Ovary (tissue), 3 donors: ENCODE measurements around the gene MEGF10.

Experiments
- CTCF ChIP-seq, 3 donors: fragments of 450-650 bp in 2 of 3; fragments of 200-600 bp in 1 of 3; IDR thresholded peaks; one replicate each; pipeline versions ENCODE4 v1.5.1 to v1.8.0; 2016 to 2022; ENCODE audit warnings: antibody characterized with exemption in 3 of 3, mild to moderate bottlenecking in 1 of 3
- EP300 ChIP-seq: sonication (generic); formaldehyde crosslinking; IDR thresholded peaks from one replicate; pipeline ENCODE4 v1.6.1; 2017; ENCODE audit warnings: antibody characterized with exemption
- POLR2A ChIP-seq: fragments of 450-650 bp; IDR thresholded peaks from one replicate; pipeline ENCODE4 v1.6.1; 2017; ENCODE audit warnings: antibody characterized with exemption, mild to moderate bottlenecking, moderate library complexity
- donor health status: DM: no; HTN: no; CAD: no.

DNA sequence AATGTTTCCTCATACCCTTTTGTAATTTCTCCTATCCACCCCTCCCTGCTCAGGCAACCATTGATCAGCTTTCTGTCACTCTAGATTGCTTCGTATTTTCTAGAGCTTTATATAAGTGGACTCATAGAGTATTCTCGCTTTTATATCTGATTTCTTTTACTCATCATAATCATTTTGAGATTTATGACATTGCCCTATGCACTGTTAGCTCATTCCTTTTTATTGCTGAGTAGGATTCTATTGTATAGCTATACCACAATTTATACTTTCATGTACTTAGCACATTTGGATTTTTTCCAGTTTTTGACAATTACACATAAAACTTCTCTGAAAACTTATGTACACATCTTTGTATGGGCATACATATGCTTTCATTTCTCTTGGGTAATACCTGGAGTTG lies 68.9 kb downstream of the MEGF10 start:
- TF ChIP-seq CTCF (IDR thresholded peaks at IDR 0.05) (no peak), POLR2A (no peak), EP300 (no peak)
